OCI-LY7 (cell line): ENCODE measurements around the gene LBP. TPM values are rescaled to one million over a fixed set of nuclear protein-coding genes. Genes with fewer than 3 reads are reported as not detected.

Experiments used
- BruUV-seq: library from RNA; stranded (reverse); fragments of 400-500 nt; replicated peaks from 2 replicates; lab custom pipeline; 2021; lab: Mats Ljungman, UMichigan
- CTCF ChIA-PET: fragments of 300-600 bp; sonication (Branson Sonifier 250); formaldehyde crosslinking; loops from one replicate; lab custom pipeline; 2022; ENCODE audit warnings: antibody characterized with exemption; ENCODE audit not compliant: unreplicated experiment; lab: Charles Lee
- POLR2A ChIA-PET: fragments of 300-600 bp; sonication (Branson Sonifier 250); formaldehyde crosslinking; loops from one replicate; lab custom pipeline; 2022; ENCODE audit warnings: antibody characterized with exemption; lab: Charles Lee
- DNase-seq: peaks from one replicate; pipeline ENCODE4 v3.0.0-alpha.2; 2015; ENCODE audit warnings: low spot score
- H2AFZ ChIP-seq: fragments of 200-600 bp; sonication (generic), shearing (Covaris generic); 2 replicates; pipeline ENCODE4 v1.6.1; 2014; ENCODE audit warnings: mild to moderate bottlenecking, antibody characterized with exemption, low read length, moderate library complexity
- H3K27ac ChIP-seq: fragments of 200-600 bp; sonication (generic); 2 replicates; pipeline ENCODE4 v1.5.1; 2014; ENCODE audit warnings: mixed run types, low read depth, mild to moderate bottlenecking, moderate library complexity, low read length, inconsistent platforms; ENCODE audit not compliant: poor library complexity, severe bottlenecking
- H3K36me3 ChIP-seq: fragments of 200-600 bp; sonication (generic); 2 replicates; pipeline ENCODE4 v1.6.1; 2014; ENCODE audit warnings: mild to moderate bottlenecking, antibody characterized with exemption, low read length, moderate library complexity, mixed read lengths; ENCODE audit not compliant: insufficient read depth
- H3K4me1 ChIP-seq: fragments of 200-600 bp; sonication (generic); 2 replicates; pipeline ENCODE4 v1.5.1; 2014; ENCODE audit warnings: mild to moderate bottlenecking, low read length; ENCODE audit not compliant: insufficient read depth, poor library complexity, severe bottlenecking
- H3K4me2 ChIP-seq: fragments of 200-600 bp; sonication (generic); 2 replicates; pipeline ENCODE4 v1.6.1; 2014; ENCODE audit warnings: mild to moderate bottlenecking, low read length
- H3K4me3 ChIP-seq: fragments of 200-600 bp; sonication (generic); 2 replicates; pipeline ENCODE4 v1.5.1; 2014; ENCODE audit warnings: mild to moderate bottlenecking, low read depth, low read length; ENCODE audit not compliant: poor library complexity, severe bottlenecking
- H3K79me2 ChIP-seq: fragments of 200-600 bp; sonication (generic); 2 replicates; pipeline ENCODE4 v1.6.1; 2016; ENCODE audit warnings: low read depth, mild to moderate bottlenecking, low read length, moderate library complexity, mixed read lengths; ENCODE audit not compliant: insufficient read depth
- H3K9me2 ChIP-seq: fragments of 200-600 bp; sonication (generic); 2 replicates; pipeline ENCODE4 v1.6.1; 2016; ENCODE audit warnings: mild to moderate bottlenecking, low read length, mixed read lengths; ENCODE audit not compliant: insufficient read depth
- H3K9me3 ChIP-seq: fragments of 200-600 bp; sonication (generic); 2 replicates; pipeline ENCODE4 v1.6.1; 2014; ENCODE audit warnings: mild to moderate bottlenecking, mixed run types, low read length, mixed read lengths
- H4K20me1 ChIP-seq: fragments of 200-600 bp; sonication (generic); 2 replicates; pipeline ENCODE4 v1.6.1; 2014; ENCODE audit warnings: mild to moderate bottlenecking, antibody characterized with exemption, low read length, moderate library complexity, mixed read lengths; ENCODE audit not compliant: insufficient read depth
- EZH2phosphoT487 ChIP-seq: fragments of 200-600 bp; sonication (generic); IDR thresholded peaks from 2 replicates; pipeline ENCODE4 v1.6.1; 2018; ENCODE audit warnings: low read depth, borderline replicate concordance, mild to moderate bottlenecking, mixed run types, antibody characterized with exemption, low read length, moderate library complexity, mixed read lengths
- intact Hi-C: fragments of 100-400 bp; cut with micrococcal nuclease; formaldehyde crosslinking; loops from one replicate; pipeline ENCODE4 v1.10.0; 2022; ENCODE audit not compliant: unreplicated experiment
- total RNA-seq, 2 experiments: library from RNA; depleted of rRNA in 1 of 2; stranded (reverse); fragments of >200 nt in 1 of 2; shearing (Covaris generic) in 1 of 2; gene quantifications; 2 replicates each; pipeline ENCODE4 v1.2.3, GENCODE V29; 2014 to 2022
- TF ChIP-seq, protein P1 (sequence below): fragments of 200-600 bp; sonication (generic); conservative IDR thresholded peaks from 2 replicates; pipeline ENCODE4 v1.5.1; 2014; ENCODE audit warnings: mild to moderate bottlenecking, antibody characterized with exemption, low read length, moderate library complexity, mixed read lengths

LBP gene
- total RNA-seq, 2 experiments from 2014 or later = not detected

DNA sequence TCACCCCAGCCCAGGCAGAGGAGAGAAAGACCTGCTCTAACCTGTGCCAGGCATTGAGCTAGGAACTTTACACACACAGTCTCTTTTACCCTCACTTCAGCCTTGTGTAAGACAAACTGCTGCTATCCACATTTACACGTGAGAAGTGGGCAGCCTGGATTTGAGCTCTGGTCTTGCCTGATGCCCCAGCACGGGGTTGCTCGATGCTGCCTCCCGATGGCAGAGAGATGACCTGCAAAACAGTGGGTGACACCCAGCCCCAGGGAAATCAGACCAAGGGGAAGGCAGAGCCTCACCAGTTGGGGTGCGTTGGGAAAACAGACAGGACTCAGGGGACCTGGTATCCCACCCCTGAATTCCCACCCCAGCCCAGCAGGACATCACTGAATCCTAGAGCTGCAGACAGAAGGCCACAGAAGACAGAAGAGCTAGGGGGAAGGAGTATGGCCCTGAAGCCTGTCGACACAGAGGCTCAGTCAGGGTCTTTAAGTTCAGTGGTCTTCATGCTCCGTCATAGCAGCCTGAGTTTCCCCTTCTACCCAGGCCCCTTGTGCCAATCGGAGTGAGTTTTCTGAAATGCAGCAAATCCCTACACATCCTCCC is 41.3 kb upstream of the LBP start:
- CTCF ChIA-PET = interaction anchor here (0.6 kb wide), 1 partner anchor 247 kb away, joined by 5 read pairs; no protein-coding TSS in a partner anchor
- Histone ChIP-seq H3K79me2 (no peaks in the 10 kb centered on the region), H3K4me3 (no peak overlapping the region), H3K36me3 (no peaks in the 10 kb centered on the region), H2AFZ (no peak overlapping the region), H3K9me2 (no peaks in the 10 kb centered on the region), H3K27ac (no peak overlapping the region), H3K4me2 (no peak overlapping the region), H4K20me1 (no peaks in the 10 kb centered on the region), H3K4me1 (no peaks in the 10 kb centered on the region), H3K9me3 (no peaks in the 10 kb centered on the region)
- intact Hi-C loops = no loop called here
- POLR2A ChIA-PET = no interaction called here
- DNase-seq = peak; percentile 8
- TF ChIP-seq, protein P1, sequence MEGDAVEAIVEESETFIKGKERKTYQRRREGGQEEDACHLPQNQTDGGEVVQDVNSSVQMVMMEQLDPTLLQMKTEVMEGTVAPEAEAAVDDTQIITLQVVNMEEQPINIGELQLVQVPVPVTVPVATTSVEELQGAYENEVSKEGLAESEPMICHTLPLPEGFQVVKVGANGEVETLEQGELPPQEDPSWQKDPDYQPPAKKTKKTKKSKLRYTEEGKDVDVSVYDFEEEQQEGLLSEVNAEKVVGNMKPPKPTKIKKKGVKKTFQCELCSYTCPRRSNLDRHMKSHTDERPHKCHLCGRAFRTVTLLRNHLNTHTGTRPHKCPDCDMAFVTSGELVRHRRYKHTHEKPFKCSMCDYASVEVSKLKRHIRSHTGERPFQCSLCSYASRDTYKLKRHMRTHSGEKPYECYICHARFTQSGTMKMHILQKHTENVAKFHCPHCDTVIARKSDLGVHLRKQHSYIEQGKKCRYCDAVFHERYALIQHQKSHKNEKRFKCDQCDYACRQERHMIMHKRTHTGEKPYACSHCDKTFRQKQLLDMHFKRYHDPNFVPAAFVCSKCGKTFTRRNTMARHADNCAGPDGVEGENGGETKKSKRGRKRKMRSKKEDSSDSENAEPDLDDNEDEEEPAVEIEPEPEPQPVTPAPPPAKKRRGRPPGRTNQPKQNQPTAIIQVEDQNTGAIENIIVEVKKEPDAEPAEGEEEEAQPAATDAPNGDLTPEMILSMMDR = peak; percentile 63
- no peak for TF ChIP-seq EZH2phosphoT487
- no TSS peak for BruUV-seq

DNA sequence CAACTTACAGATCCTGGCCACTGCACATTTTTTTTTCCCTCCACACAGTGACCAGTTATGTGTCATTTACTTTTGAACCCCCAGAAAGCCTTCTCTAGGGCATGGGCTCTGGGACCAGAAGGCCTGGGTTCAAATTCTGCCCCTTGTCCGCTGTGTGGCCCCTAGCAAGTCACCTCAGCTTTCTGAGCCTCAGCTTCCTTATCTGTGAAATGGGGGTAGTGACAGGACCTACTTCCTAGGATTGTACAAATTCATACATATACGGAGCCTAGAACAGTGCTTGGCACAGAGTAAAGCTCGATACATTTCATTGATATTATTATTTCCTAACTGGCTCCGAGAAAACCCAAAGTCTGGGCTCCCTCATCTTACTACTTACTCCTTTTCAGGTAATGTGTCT is 40.7 kb upstream of the LBP start:
- H3K9me3 ChIP-seq = no peaks in the 10 kb centered on the region
- TF ChIP-seq, protein P1 = no peak
- no peak for TF ChIP-seq EZH2phosphoT487
- no peak for DNase-seq
- H2AFZ ChIP-seq = no peak overlapping the region
- no peaks in the 10 kb centered on the region for H3K9me2 ChIP-seq
- no peaks in the 10 kb centered on the region for H3K79me2 ChIP-seq
- H3K4me2 ChIP-seq = no peak overlapping the region
- no peaks in the 10 kb centered on the region for H3K4me1 ChIP-seq
- POLR2A ChIA-PET = no interaction called here
- CTCF ChIA-PET = interaction anchor here (0.6 kb wide), 1 partner anchor 247 kb away, joined by 5 read pairs; no protein-coding TSS in a partner anchor
- BruUV-seq = no TSS peak
- intact Hi-C loops = no loop called here
- no peaks in the 10 kb centered on the region for H4K20me1 ChIP-seq
- no peak overlapping the region for H3K27ac ChIP-seq
- no peak overlapping the region for H3K4me3 ChIP-seq
- no peaks in the 10 kb centered on the region for H3K36me3 ChIP-seq

DNA sequence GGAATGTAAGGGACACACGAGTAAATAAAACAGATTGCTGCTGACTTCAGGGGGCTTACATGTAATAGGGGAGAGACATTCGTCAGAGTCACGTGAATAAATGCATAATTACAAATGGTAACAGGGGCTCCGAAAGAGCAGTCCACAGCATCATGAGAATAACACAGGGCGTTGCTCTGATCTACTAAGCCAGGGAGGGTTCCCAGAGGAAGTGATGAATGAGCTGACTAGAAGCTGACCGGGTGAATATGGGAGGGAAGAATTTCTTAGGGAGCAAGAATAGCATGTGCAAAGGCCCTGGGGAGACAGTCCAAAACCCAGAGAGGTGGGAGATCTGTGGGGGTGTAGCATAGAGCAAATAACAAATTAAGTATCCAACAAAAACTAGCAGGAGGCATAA is 39.9 kb upstream of the LBP start:
- ChIA-PET POLR2A (no interaction called here), CTCF (no interaction called here)
- Histone ChIP-seq H3K9me3 (no peaks in the 10 kb centered on the region), H4K20me1 (no peaks in the 10 kb centered on the region), H3K9me2 (no peaks in the 10 kb centered on the region), H3K27ac (no peak overlapping the region), H3K36me3 (no peaks in the 10 kb centered on the region), H3K79me2 (no peaks in the 10 kb centered on the region), H3K4me1 (no peaks in the 10 kb centered on the region), H3K4me3 (no peak overlapping the region), H3K4me2 (no peak overlapping the region), H2AFZ (no peak overlapping the region)
- intact Hi-C loops = no loop called here
- no peak for TF ChIP-seq EZH2phosphoT487
- TF ChIP-seq, protein P1 = no peak
- DNase-seq = no peak
- BruUV-seq = no TSS peak
